ENCODE results near the gene HID1.

Gene HID1

GRCh38 chr17:74920642-74921025, 51.9 kb downstream of the HID1 start:
- Histone ChIP-seq H3K4me1 (ENCODE audit: control insufficient read depth in 1 of 2, insufficient read depth in 1 of 2, low read depth in 1 of 2, low read length in 1 of 2) (peaks cover 10 to 21% of the 10 kb centered on the region in 2 experiments), H3K36me3 (no peaks in the 10 kb centered on the region), H3K27ac (no peak overlapping the region), H3K27me3 (peaks cover 87% of the 10 kb centered on the region), H3K9me3 (no peaks in the 10 kb centered on the region), H3K4me3 (ENCODE audit: low read depth in 1 of 2, low read length in 1 of 2) (no peak overlapping the region)
- no peak for TF ChIP-seq CTCF (IDR thresholded peaks at IDR 0.05)

DNA sequence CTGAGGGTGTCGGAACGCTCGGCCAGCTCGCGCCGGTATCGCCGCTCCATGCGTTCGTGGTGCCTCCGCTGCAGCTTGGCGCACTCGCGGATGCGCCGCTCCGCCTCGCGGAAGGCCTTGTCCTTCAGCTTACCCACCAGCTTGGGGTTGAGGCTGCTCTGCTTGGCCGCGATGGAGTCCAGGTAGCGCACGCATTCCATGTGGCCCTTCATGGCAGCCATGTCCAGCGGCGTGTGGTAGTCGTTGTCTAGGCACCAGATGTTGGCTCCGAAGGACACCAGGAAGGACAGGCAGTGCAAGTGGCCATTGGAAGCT, 52.3 kb downstream of the HID1 start:
- H3K27me3 ChIP-seq = peaks cover 85% of the 10 kb centered on the region
- TF ChIP-seq CTCF (IDR thresholded peaks at IDR 0.05) = no peak

GRCh38 chr17:74919440-74920305, 52.9 kb downstream of the HID1 start:
- peaks cover 10 to 20% of the 10 kb centered on the region in 2 experiments for H3K4me1 ChIP-seq (ENCODE audit: control insufficient read depth in 1 of 2, insufficient read depth in 1 of 2, low read depth in 1 of 2, low read length in 1 of 2)
- H3K27ac ChIP-seq = no peak overlapping the region
- no peak overlapping the region for H3K4me3 ChIP-seq (ENCODE audit: low read depth in 1 of 2, low read length in 1 of 2)
- H3K9me3 ChIP-seq = no peaks in the 10 kb centered on the region
- no peak for TF ChIP-seq CTCF (IDR thresholded peaks at IDR 0.05)
- peaks cover 85% of the 10 kb centered on the region for H3K27me3 ChIP-seq
- H3K36me3 ChIP-seq = no peaks in the 10 kb centered on the region

More for the DNA sequence above, 52.3 kb downstream of the HID1 start:
- peaks cover 10 to 21% of the 10 kb centered on the region in 2 experiments for H3K4me1 ChIP-seq (ENCODE audit: control insufficient read depth in 1 of 2, insufficient read depth in 1 of 2, low read depth in 1 of 2, low read length in 1 of 2)
- H3K36me3 ChIP-seq = no peaks in the 10 kb centered on the region
- no peak overlapping the region for H3K27ac ChIP-seq
- H3K9me3 ChIP-seq = no peaks in the 10 kb centered on the region
- H3K4me3 ChIP-seq (ENCODE audit: low read depth in 1 of 2, low read length in 1 of 2) = no peak overlapping the region

- TF ChIP-seq CTCF (IDR thresholded peaks at IDR 0.05) = no peak
- Histone ChIP-seq H3K27ac (no peak overlapping the region), H3K27me3 (peaks cover 77% of the 10 kb centered on the region), H3K36me3 (no peaks in the 10 kb centered on the region), H3K4me3 (ENCODE audit: low read depth in 1 of 2, low read length in 1 of 2) (no peak overlapping the region), H3K4me1 (ENCODE audit: control insufficient read depth in 1 of 2, insufficient read depth in 1 of 2, low read depth in 1 of 2, low read length in 1 of 2) (peaks cover 3 to 12% of the 10 kb centered on the region in 2 experiments), H3K9me3 (no peaks in the 10 kb centered on the region)
These were observed 53.7 kb downstream of the HID1 start for GRCh38 chr17:74918906-74919305.

DNA sequence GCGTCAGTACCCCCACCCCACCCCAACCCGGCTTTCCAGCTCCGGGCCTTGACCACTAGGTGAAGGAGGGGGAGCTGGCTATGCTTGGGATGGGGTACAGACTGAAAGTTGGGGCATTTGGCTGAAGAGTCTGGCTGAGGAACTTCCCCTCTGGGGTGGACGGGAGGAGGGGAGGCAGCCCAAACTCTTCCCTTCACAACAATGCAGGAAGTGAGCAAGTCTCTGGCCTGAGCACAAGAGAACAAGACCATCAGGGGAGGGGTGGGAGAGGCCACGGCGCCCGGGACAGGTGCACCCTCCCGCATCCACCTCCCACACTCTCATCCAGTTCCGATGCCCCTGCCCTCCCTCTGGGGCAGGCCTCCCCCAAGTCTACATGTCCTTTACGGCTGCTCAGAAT, 55.1 kb downstream of the HID1 start:
- TF ChIP-seq CTCF (IDR thresholded peaks at IDR 0.05) = no peak
- Histone ChIP-seq H3K4me3 (ENCODE audit: low read depth in 1 of 2, low read length in 1 of 2) (no peak overlapping the region), H3K9me3 (no peaks in the 10 kb centered on the region), H3K27ac (no peak overlapping the region), H3K27me3 (peaks cover 63% of the 10 kb centered on the region), H3K4me1 (ENCODE audit: control insufficient read depth in 1 of 2, insufficient read depth in 1 of 2, low read depth in 1 of 2, low read length in 1 of 2) (no peaks in the 10 kb centered on the region), H3K36me3 (no peaks in the 10 kb centered on the region)

All from neutrophil (primary cell).